Endothelial cell of umbilical vein (primary cell): Measurements from ENCODE around the gene UGT1A9. TPM values are rescaled to one million over a fixed set of nuclear protein-coding genes. Genes with fewer than 3 reads are reported as not detected.

Source experiments
- BruUV-seq: library from RNA; stranded (reverse); fragments of 400-500 nt; replicated peaks from 2 replicates; lab custom pipeline; 2021; lab: Mats Ljungman, UMichigan
- CTCF ChIA-PET: fragments of 300-600, 350-600 bp; sonication (Branson Sonifier 250); formaldehyde crosslinking; loops from one replicate; lab custom pipeline; 2021; ENCODE audit warnings: antibody characterized with exemption, inconsistent platforms; lab: Charles Lee
- POLR2A ChIA-PET: fragments of 300-600, 350-600 bp; sonication (Branson Sonifier 250); formaldehyde crosslinking; loops from one replicate; lab custom pipeline; 2021; ENCODE audit warnings: antibody characterized with exemption, inconsistent platforms; lab: Charles Lee
- DNase-seq: peaks from one replicate; pipeline ENCODE4 v3.0.0-alpha.2; 2011; ENCODE audit warnings: low read depth, low spot score
- FAIRE-seq: peaks from 2 replicates; lab custom pipeline; 2011; peaks lifted over from hg19 to GRCh38; lab: Jason Lieb, UNC
- H2AFZ ChIP-seq: 2 replicates; pipeline ENCODE4 v1.6.0; 2012; ENCODE audit warnings: low read depth, low read length, control low read depth, inconsistent platforms
- H3K27ac ChIP-seq: 2 replicates; pipeline ENCODE4 v1.5.1; 2011; ENCODE audit warnings: low read depth, mild to moderate bottlenecking, control low read depth, low read length, moderate library complexity; ENCODE audit not compliant: insufficient read depth
- H3K27me3 ChIP-seq, 2 experiments: 2 replicates each; pipeline versions ENCODE4 v1.6.0 to v1.6.1; 2011; ENCODE audit warnings: low read length in 2 of 2, mixed read lengths in 1 of 2; ENCODE audit not compliant: control insufficient read depth in 2 of 2, insufficient read depth in 2 of 2
- H3K36me3 ChIP-seq, 2 experiments: 2 replicates in 1 of 2; 3 replicates in 1 of 2; pipeline ENCODE4 v1.5.1; 2011; ENCODE audit warnings: low read length in 2 of 2, mild to moderate bottlenecking in 1 of 2, moderate library complexity in 1 of 2; ENCODE audit not compliant: control insufficient read depth in 2 of 2, insufficient read depth in 2 of 2; ENCODE audit errors: extremely low read depth in 1 of 2
- H3K4me1 ChIP-seq: 3 replicates; pipeline ENCODE4 v1.5.1; 2011; ENCODE audit warnings: mild to moderate bottlenecking, low read length; ENCODE audit not compliant: control insufficient read depth, insufficient read depth; ENCODE audit errors: extremely low read depth
- H3K4me2 ChIP-seq: 2 replicates; pipeline ENCODE4 v1.6.1; 2011; ENCODE audit warnings: low read length, control low read depth, mixed read lengths; ENCODE audit not compliant: insufficient read depth
- H3K4me3 ChIP-seq, 3 experiments: fragments of 200-600 bp in 1 of 3; sonication (generic), shearing (Covaris generic) in 1 of 3; replicated peaks in 1 of 3; 2 replicates each; pipeline ENCODE4 v1.5.1; 2011 to 2016; ENCODE audit warnings: control low read depth in 3 of 3, low read length in 3 of 3, mild to moderate bottlenecking in 2 of 3, inconsistent platforms in 1 of 3, low read depth in 1 of 3, moderate library complexity in 1 of 3; ENCODE audit not compliant: insufficient read depth in 1 of 3
- H3K79me2 ChIP-seq: 2 replicates; pipeline ENCODE4 v1.6.0; 2012; ENCODE audit warnings: low read length, inconsistent platforms; ENCODE audit not compliant: control insufficient read depth, insufficient read depth
- H3K9ac ChIP-seq: replicated peaks from 2 replicates; pipeline ENCODE3; 2011; ENCODE audit warnings: low read length, control low read depth; ENCODE audit not compliant: insufficient read depth; ENCODE audit errors: extremely low read depth
- H3K9me1 ChIP-seq: replicated peaks from 3 replicates; pipeline ENCODE4 v1.6.0; 2011; ENCODE audit warnings: mild to moderate bottlenecking, low read length; ENCODE audit not compliant: control insufficient read depth, insufficient read depth; ENCODE audit errors: extremely low read depth
- H3K9me3 ChIP-seq: replicated peaks from 2 replicates; pipeline ENCODE4 v1.5.1; 2012; ENCODE audit warnings: low read length, inconsistent platforms; ENCODE audit not compliant: control insufficient read depth, insufficient read depth
- H4K20me1 ChIP-seq: replicated peaks from 2 replicates; pipeline ENCODE3; 2011; ENCODE audit warnings: mild to moderate bottlenecking, low read length; ENCODE audit not compliant: control insufficient read depth, insufficient read depth; ENCODE audit errors: extremely low read depth
- CTCF ChIP-seq, 2 donors: IDR thresholded peaks; 1 replicate in 1 of 2; 2 replicates in 1 of 2; pipeline ENCODE4 v1.5.1; 2011; ENCODE audit warnings: low read length in 2 of 2, mild to moderate bottlenecking in 2 of 2, moderate library complexity in 2 of 2, control low read depth in 1 of 2, inconsistent platforms in 1 of 2, low read depth in 1 of 2; ENCODE audit not compliant: insufficient read depth in 1 of 2; ENCODE audit errors: extremely low read depth in 1 of 2
- EZH2 ChIP-seq: IDR thresholded peaks from 2 replicates; pipeline ENCODE4 v1.6.1; 2012; ENCODE audit warnings: borderline replicate concordance, low read depth, mild to moderate bottlenecking, moderate library complexity, low read length, inconsistent platforms; ENCODE audit not compliant: severe bottlenecking
- JUN ChIP-seq: IDR thresholded peaks from 2 replicates; pipeline ENCODE4 v1.6.1; 2011; ENCODE audit warnings: borderline replicate concordance, low read depth; ENCODE audit not compliant: insufficient read length, insufficient read depth
- MAX ChIP-seq: IDR thresholded peaks from 2 replicates; pipeline ENCODE4 v1.6.1; 2011; ENCODE audit not compliant: insufficient read depth, insufficient read length
- POLR2A ChIP-seq: IDR thresholded peaks from 2 replicates; pipeline ENCODE4 v1.6.1; 2012; ENCODE audit warnings: low read depth, mild to moderate bottlenecking, control low read depth, low read length
- dilution Hi-C: fragments of 300-500 bp; cut with MboI; formaldehyde crosslinking; loops from one replicate; pipeline ENCODE4 v1.15.0; 2019; ENCODE audit warnings: low sequenced_read_pairs; ENCODE audit not compliant: extremely low pct_ligation_motif_present
- intact Hi-C: fragments of 100-400 bp; cut with micrococcal nuclease; formaldehyde crosslinking; loops from one replicate; pipeline ENCODE4 v1.10.0; 2022
- polyA plus RNA-seq, 4 experiments: library from polyadenylated mRNA; depleted of rRNA in 3 of 4; stranded (reverse) in 3 of 4; unstranded in 1 of 4; fragments of >200 nt; gene quantifications; 2 replicates each; pipeline versions ENCODE4 v1.2.1 to v1.2.3, GENCODE V29; 2011 to 2012; ENCODE audit warnings: missing spikeins in 1 of 4
- total RNA-seq: library from RNA; stranded (reverse); gene quantifications from 2 replicates; pipeline ENCODE4 v1.2.3, GENCODE V29; 2021

UGT1A9 gene
- total and polyA plus RNA-seq, 2 donors (not counting 3 experiments of a cell fraction or from before 2014, with no cell fraction given) = not detected

- FAIRE-seq = no peak
- POLR2A ChIA-PET = no interaction called here
These were observed 13.1 kb upstream of the UGT1A9 start for GRCh38 chr2:233658610-233659009.

More at GRCh38 chr2:233658610-233659009, 13.1 kb upstream of the UGT1A9 start:
- CTCF ChIA-PET = no interaction called here
- Histone ChIP-seq H3K36me3 (no peaks in the 10 kb centered on the region), H2AFZ (no peak overlapping the region), H3K9ac (no peak overlapping the region), H4K20me1 (no peaks in the 10 kb centered on the region), H3K9me3 (no peaks in the 10 kb centered on the region), H3K4me3 (no peak overlapping the region), H3K4me1 (no peaks in the 10 kb centered on the region), H3K4me2 (no peak overlapping the region), H3K27me3 (peaks cover 0 to 3% of the 10 kb centered on the region in 2 experiments), H3K27ac (no peak overlapping the region), H3K79me2 (no peaks in the 10 kb centered on the region), H3K9me1 (no peaks in the 10 kb centered on the region)
- no peak for DNase-seq
- BruUV-seq = no TSS peak
- intact Hi-C loops = no loop called here
- dilution Hi-C loops = no loop called here
- TF ChIP-seq EZH2 (no peak), JUN (no peak), POLR2A (no peak), MAX (no peak), CTCF (IDR thresholded peaks at IDR 0.05; ENCODE audit: extremely low read depth in 1 of 2, insufficient read depth in 1 of 2, low read depth in 1 of 2, low read length in 2 of 2) (no peak)
